ENCODE results near the gene ALG2. TPM values are rescaled to one million over a fixed set of nuclear protein-coding genes. Genes with fewer than 3 reads are reported as not detected.
A peak's percentile ranks its signal among the peaks of the same experiment; 100 is the strongest.

The ALG2 gene
- total and polyA plus RNA-seq, 5 donors from 2014 or later: 17.1 to 35.2 (median 29.2) TPM

DNA sequence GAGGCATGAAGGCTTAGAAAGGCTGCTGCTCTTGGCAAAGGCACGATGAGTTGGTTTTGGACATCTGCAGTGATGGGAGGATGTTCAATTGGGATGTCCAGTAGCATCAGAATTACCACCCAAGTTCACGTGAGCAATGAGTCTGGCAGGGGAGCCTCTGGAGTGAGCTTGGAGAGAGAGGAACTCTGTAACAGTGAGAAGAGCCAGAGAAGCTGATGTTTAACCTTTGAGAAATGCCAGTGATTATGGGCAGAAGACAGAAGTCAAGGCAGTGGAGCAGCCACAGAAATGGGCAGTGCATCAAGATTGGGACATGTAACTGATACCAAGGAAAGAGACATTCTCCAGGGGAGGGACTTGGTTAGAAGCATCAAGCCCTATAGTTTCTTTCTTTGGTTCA, 40.2 kb upstream of the ALG2 start:
- H3K9me3 ChIP-seq (ENCODE audit: control insufficient read depth in 2 of 2, low read length in 2 of 2): no peaks in the 10 kb centered on the region
- no peak for DNase-seq
- H3K4me1 ChIP-seq (ENCODE audit: control insufficient read depth, insufficient read depth, low read length, poor library complexity, severe bottlenecking): peaks cover 8% of the 10 kb centered on the region
- Mint-ChIP-seq H3K9me3 (no peaks in the 10 kb centered on the region), H3K36me3 (no peaks in the 10 kb centered on the region), H3K27me3 (no peaks in the 10 kb centered on the region), H3K4me3 (no peak overlapping the region), H3K27ac (no peak overlapping the region), H3K4me1 (peaks cover 7 to 16% (median 10%) of the 10 kb centered on the region in 4 donors)
- no peaks in the 10 kb centered on the region for H3K36me3 ChIP-seq (ENCODE audit: control insufficient read depth, insufficient read depth, low read length)
- no peak overlapping the region for H3K4me3 ChIP-seq (ENCODE audit: low read depth, low read length)
- H3K27me3 ChIP-seq (ENCODE audit: control insufficient read depth, insufficient read depth, low read length): no peaks in the 10 kb centered on the region
- no peak overlapping the region for H3K27ac ChIP-seq (ENCODE audit: insufficient read depth, low read length, poor library complexity, severe bottlenecking)
- no peak for ATAC-seq (ENCODE audit: low read depth in 2 of 2)

DNA sequence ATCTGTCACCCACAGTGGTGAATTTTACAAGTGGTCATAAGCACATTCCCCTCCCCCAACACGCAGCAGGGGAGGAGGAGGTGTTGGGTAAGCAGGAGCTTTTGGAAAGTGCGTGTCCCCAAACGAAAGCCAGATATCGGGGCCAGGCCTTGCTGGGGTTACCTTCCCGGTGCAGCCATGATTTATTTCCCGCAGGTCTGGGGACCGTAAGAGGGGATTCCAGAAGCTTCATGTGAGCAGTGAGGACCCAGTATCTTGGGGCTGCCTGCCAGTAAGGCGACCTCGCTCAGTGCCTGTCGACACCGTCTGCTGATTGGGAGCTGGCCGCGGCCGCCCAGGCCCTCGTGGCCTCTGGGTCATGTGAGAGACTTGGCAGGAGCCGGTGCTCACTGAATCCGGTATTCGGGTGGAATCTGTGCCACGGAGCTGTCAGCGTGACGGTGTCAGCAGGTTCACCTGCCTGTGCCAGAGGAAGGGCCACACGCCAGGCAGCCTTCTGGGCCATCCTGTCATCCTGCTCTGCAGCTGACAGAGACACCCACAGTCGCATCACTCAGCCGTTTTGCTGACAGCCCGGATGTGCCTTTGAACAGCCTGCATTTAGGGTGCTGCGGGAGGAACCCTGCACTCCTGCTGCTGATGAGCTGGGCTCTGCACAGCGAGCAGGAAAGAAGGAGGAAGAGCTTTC, 37.6 kb upstream of the ALG2 start:
- Histone ChIP-seq H3K36me3 (ENCODE audit: control insufficient read depth, insufficient read depth, low read length) (no peaks in the 10 kb centered on the region), H3K9me3 (ENCODE audit: control insufficient read depth in 2 of 2, low read length in 2 of 2) (no peaks in the 10 kb centered on the region), H3K4me1 (ENCODE audit: control insufficient read depth, insufficient read depth, low read length, poor library complexity, severe bottlenecking) (peaks cover 3% of the 10 kb centered on the region), H3K4me3 (ENCODE audit: low read depth, low read length) (no peak overlapping the region), H3K27ac (ENCODE audit: insufficient read depth, low read length, poor library complexity, severe bottlenecking) (peak overlapping the region; percentile 15), H3K27me3 (ENCODE audit: control insufficient read depth, insufficient read depth, low read length) (no peaks in the 10 kb centered on the region)
- no peaks in the 10 kb centered on the region for H3K9me3 Mint-ChIP-seq
- H3K36me3 Mint-ChIP-seq: no peaks in the 10 kb centered on the region
- no peaks in the 10 kb centered on the region for H3K27me3 Mint-ChIP-seq
- peak overlapping the region in 2 of 3 donors; percentile 92 to 94 for H3K27ac Mint-ChIP-seq
- ATAC-seq (ENCODE audit: low read depth in 2 of 2) (peak; percentile 81 to 89), DNase-seq (peak in 2 of 3 donors; percentile 38 to 75)
- peak overlapping the region in 2 of 4 donors; percentile 3 to 59 for H3K4me3 Mint-ChIP-seq
- H3K4me1 Mint-ChIP-seq: peaks cover 3 to 14% (median 5%) of the 10 kb centered on the region in 4 donors

DNA sequence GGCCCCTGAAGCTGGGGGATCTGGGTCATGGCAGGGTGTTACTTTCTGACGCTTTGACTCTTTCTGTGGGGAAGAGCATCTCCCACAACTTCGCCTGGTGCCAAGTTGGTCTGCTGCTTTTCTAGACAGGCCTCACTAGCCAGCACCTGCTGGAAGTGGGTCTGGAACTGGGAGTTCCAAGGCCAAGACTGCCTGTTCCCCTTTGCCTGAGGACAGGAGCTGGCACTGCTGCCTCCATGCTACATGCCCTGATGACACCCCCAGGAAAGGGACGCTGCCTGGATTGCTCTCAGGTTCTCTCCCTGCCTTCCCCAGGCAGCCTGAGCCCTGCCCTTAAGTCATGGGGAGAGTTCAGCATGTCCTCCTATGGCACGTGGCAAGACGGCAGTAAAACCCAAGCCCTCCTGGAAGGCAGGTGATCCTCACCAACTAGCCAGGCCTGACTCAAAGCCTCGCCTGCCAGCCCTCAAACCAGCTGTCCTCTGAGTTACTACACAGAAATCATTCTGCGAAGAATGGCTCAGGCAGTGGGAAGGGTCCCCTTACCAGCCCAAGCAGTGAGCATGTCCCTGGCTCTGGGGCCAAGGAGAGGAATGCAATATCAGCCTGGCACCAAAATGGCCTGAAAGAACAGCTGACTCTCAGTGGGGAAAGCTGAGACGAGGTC, 36.1 kb upstream of the ALG2 start:
- H3K27ac Mint-ChIP-seq: peak overlapping the region in 1 of 3 donors; percentile 65
- Histone ChIP-seq H3K4me1 (ENCODE audit: control insufficient read depth, insufficient read depth, low read length, poor library complexity, severe bottlenecking) (peaks cover 12% of the 10 kb centered on the region), H3K27ac (ENCODE audit: insufficient read depth, low read length, poor library complexity, severe bottlenecking) (no peak overlapping the region), H3K27me3 (ENCODE audit: control insufficient read depth, insufficient read depth, low read length) (no peaks in the 10 kb centered on the region), H3K36me3 (ENCODE audit: control insufficient read depth, insufficient read depth, low read length) (no peaks in the 10 kb centered on the region), H3K4me3 (ENCODE audit: low read depth, low read length) (no peak overlapping the region), H3K9me3 (ENCODE audit: control insufficient read depth in 2 of 2, low read length in 2 of 2) (no peaks in the 10 kb centered on the region)
- H3K4me1 Mint-ChIP-seq: peaks cover 8 to 28% (median 13%) of the 10 kb centered on the region in 4 donors
- no peaks in the 10 kb centered on the region for H3K9me3 Mint-ChIP-seq
- no peaks in the 10 kb centered on the region for H3K27me3 Mint-ChIP-seq
- DNase-seq (no peak), ATAC-seq (ENCODE audit: low read depth in 2 of 2) (no peak)
- H3K36me3 Mint-ChIP-seq: no peaks in the 10 kb centered on the region
- no peak overlapping the region for H3K4me3 Mint-ChIP-seq

DNA sequence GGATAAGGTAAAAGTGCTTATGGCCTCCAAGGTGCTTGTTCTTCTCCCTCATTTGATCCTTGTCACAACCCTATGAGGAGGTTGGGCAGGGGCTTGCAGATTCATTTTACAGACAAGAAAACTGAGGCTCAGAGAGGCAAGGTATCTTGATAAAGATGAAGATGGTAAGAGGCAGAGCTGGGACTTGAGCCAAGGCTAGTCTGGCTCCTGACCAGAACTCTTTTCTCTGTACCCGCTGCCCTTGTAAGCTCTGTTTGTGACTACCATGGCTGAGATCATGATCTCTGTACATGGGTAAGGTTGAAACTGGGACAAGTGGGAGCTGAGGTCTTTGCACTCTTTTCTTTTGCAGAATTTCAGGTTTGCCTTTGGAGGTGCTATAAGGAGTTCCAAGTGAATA, 33.9 kb upstream of the ALG2 start:
- Mint-ChIP-seq H3K4me1 (peaks cover 7 to 29% (median 13%) of the 10 kb centered on the region in 4 donors), H3K27me3 (no peaks in the 10 kb centered on the region), H3K27ac (no peak overlapping the region), H3K9me3 (no peaks in the 10 kb centered on the region), H3K36me3 (no peaks in the 10 kb centered on the region), H3K4me3 (no peak overlapping the region)
- no peaks in the 10 kb centered on the region for H3K27me3 ChIP-seq (ENCODE audit: control insufficient read depth, insufficient read depth, low read length)
- no peak for DNase-seq
- peaks cover 12% of the 10 kb centered on the region for H3K4me1 ChIP-seq (ENCODE audit: control insufficient read depth, insufficient read depth, low read length, poor library complexity, severe bottlenecking)
- no peak for ATAC-seq (ENCODE audit: low read depth in 2 of 2)
- H3K27ac ChIP-seq (ENCODE audit: insufficient read depth, low read length, poor library complexity, severe bottlenecking): no peak overlapping the region
- no peaks in the 10 kb centered on the region for H3K36me3 ChIP-seq (ENCODE audit: control insufficient read depth, insufficient read depth, low read length)
- H3K4me3 ChIP-seq (ENCODE audit: low read depth, low read length): no peak overlapping the region
- H3K9me3 ChIP-seq (ENCODE audit: control insufficient read depth in 2 of 2, low read length in 2 of 2): no peaks in the 10 kb centered on the region

DNA sequence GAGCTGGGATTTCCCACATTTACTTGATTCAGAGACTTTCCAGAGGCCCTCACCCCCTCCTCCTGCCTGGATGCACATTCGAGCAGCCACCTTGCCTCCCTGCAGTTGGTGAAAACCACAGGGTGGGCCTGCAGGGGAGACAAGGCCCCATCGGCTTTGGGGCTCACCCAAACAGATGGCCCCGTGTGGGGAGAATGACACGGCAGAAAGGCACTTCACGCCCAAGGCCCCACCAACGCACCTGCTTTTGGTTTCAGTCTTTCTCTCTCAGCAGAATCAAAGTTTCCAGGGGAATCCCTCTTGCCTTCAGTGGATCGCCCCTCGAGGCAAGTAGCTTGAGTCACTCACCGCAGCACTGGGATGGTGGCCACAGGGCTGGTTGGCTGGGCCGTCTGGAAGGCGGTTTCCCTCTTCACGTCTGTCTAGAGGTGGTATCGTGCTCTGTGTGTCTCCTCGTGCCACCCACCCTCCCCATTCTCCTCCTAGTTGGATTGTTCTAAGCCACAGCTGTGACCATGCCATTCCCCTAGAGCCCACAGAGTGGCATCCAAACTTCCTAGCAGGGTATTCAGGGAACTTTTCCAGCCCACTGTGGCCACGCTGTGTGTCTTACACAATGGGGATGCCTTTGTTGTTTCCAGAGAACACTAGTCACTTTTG, 32.2 kb upstream of the ALG2 start:
- no peaks in the 10 kb centered on the region for H3K9me3 Mint-ChIP-seq
- H3K27me3 Mint-ChIP-seq: no peaks in the 10 kb centered on the region
- H3K4me3 Mint-ChIP-seq: peak overlapping the region; percentile 28 to 81 (median 74)
- H3K4me3 ChIP-seq (ENCODE audit: low read depth, low read length): peak overlapping the region; percentile 5
- H3K9me3 ChIP-seq (ENCODE audit: control insufficient read depth in 2 of 2, low read length in 2 of 2): no peaks in the 10 kb centered on the region
- no peaks in the 10 kb centered on the region for H3K36me3 Mint-ChIP-seq
- no peak overlapping the region for H3K27ac ChIP-seq (ENCODE audit: insufficient read depth, low read length, poor library complexity, severe bottlenecking)
- peak; percentile 18 to 86 (median 28) for DNase-seq
- peaks cover 5 to 24% (median 9%) of the 10 kb centered on the region in 4 donors for H3K4me1 Mint-ChIP-seq
- H3K36me3 ChIP-seq (ENCODE audit: control insufficient read depth, insufficient read depth, low read length): no peaks in the 10 kb centered on the region
- ATAC-seq (ENCODE audit: low read depth in 2 of 2): peak; percentile 62 to 71
- H3K27ac Mint-ChIP-seq: peak overlapping the region in 2 of 3 donors; percentile 88 to 94
- H3K4me1 ChIP-seq (ENCODE audit: control insufficient read depth, insufficient read depth, low read length, poor library complexity, severe bottlenecking): peaks cover 9% of the 10 kb centered on the region
- H3K27me3 ChIP-seq (ENCODE audit: control insufficient read depth, insufficient read depth, low read length): no peaks in the 10 kb centered on the region

DNA sequence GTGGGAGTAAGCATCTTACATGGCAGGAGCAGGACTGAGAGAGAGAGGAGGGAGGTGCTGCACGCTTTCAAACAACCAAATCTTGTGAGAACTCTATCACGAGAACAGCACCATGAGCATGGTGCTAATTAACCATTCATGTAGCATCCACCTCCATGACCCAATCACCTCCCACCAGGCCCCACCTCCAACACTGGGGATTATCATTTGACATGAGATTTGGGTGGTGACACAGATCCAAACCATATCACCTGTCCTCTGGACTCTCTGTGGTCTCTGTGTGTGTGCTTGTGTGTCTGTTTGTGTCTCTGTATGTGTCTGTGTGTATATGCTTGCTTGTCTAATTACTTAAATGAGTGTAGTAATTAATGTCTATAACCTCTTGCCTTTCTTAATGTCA, 31.4 kb upstream of the ALG2 start:
- H3K27ac ChIP-seq (ENCODE audit: insufficient read depth, low read length, poor library complexity, severe bottlenecking): no peak overlapping the region
- peak in 1 of 3 donors; percentile 44 for DNase-seq
- H3K4me3 ChIP-seq (ENCODE audit: low read depth, low read length): peak overlapping the region; percentile 5
- Mint-ChIP-seq H3K4me1 (peaks cover 5 to 24% (median 9%) of the 10 kb centered on the region in 4 donors), H3K9me3 (peaks cover 0 to 1% (median 0%) of the 10 kb centered on the region in 7 donors), H3K4me3 (peak overlapping the region; percentile 28 to 81 (median 74)), H3K27ac (peak overlapping the region; percentile 76 to 94 (median 88)), H3K27me3 (no peaks in the 10 kb centered on the region), H3K36me3 (no peaks in the 10 kb centered on the region)
- no peaks in the 10 kb centered on the region for H3K9me3 ChIP-seq (ENCODE audit: control insufficient read depth in 2 of 2, low read length in 2 of 2)
- no peaks in the 10 kb centered on the region for H3K27me3 ChIP-seq (ENCODE audit: control insufficient read depth, insufficient read depth, low read length)
- no peaks in the 10 kb centered on the region for H3K36me3 ChIP-seq (ENCODE audit: control insufficient read depth, insufficient read depth, low read length)
- H3K4me1 ChIP-seq (ENCODE audit: control insufficient read depth, insufficient read depth, low read length, poor library complexity, severe bottlenecking): peaks cover 9% of the 10 kb centered on the region
- no peak for ATAC-seq (ENCODE audit: low read depth in 2 of 2)

DNA sequence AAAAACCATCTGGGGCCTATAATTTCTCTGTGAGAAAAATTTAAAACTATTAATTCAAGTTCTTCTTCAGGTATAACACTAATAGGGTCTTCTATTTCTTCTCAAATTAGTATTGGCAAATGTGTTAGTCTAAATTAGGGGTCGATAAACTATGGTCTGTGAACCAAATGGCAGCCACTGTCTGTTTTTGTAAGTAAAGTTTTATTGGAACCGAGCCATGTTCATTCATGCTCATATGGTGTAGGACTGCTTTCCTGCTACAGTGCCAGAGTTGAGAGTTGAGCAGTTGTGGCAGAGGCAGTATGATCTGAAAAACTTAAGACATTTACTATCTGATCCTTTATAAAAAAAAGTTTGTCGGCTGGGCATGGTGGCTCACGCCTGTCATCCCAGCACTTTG, 29.4 kb upstream of the ALG2 start:
- Histone ChIP-seq H3K36me3 (ENCODE audit: control insufficient read depth, insufficient read depth, low read length) (no peaks in the 10 kb centered on the region), H3K9me3 (ENCODE audit: control insufficient read depth in 2 of 2, low read length in 2 of 2) (no peaks in the 10 kb centered on the region), H3K27me3 (ENCODE audit: control insufficient read depth, insufficient read depth, low read length) (no peaks in the 10 kb centered on the region), H3K27ac (ENCODE audit: insufficient read depth, low read length, poor library complexity, severe bottlenecking) (no peak overlapping the region), H3K4me3 (ENCODE audit: low read depth, low read length) (no peak overlapping the region), H3K4me1 (ENCODE audit: control insufficient read depth, insufficient read depth, low read length, poor library complexity, severe bottlenecking) (peaks cover 9% of the 10 kb centered on the region)
- H3K4me1 Mint-ChIP-seq: peaks cover 5 to 24% (median 9%) of the 10 kb centered on the region in 4 donors
- H3K36me3 Mint-ChIP-seq: peaks cover 3% of the 10 kb centered on the region
- H3K9me3 Mint-ChIP-seq: peaks cover 0 to 1% (median 0%) of the 10 kb centered on the region in 7 donors
- no peak for ATAC-seq (ENCODE audit: low read depth in 2 of 2)
- no peaks in the 10 kb centered on the region for H3K27me3 Mint-ChIP-seq
- no peak overlapping the region for H3K4me3 Mint-ChIP-seq
- no peak overlapping the region for H3K27ac Mint-ChIP-seq
- no peak for DNase-seq
